IgD-negative memory B cell (primary cell): ENCODE data around the gene FBXO39. TPM values are rescaled to one million over a fixed set of nuclear protein-coding genes. Genes with fewer than 3 reads are reported as not detected.
"Not testable (repeated sequence)": the region's sequence is repeated elsewhere in the genome, so short reads cannot be mapped to it uniquely, and the experiment has no call there.

ENCODE experiments used
- H3K27ac Mint-ChIP-seq, 3 donors: one replicate each; pipeline ENCODE4 v1.8.0; 2020 to 2022; ENCODE audit warnings: mild to moderate bottlenecking in 3 of 3, mixed read lengths in 3 of 3, moderate library complexity in 1 of 3
- H3K27me3 Mint-ChIP-seq: one replicate; pipeline ENCODE4 v1.8.0; 2021; ENCODE audit warnings: mixed read lengths
- H3K36me3 Mint-ChIP-seq: one replicate; pipeline ENCODE4 v1.8.0; 2020; ENCODE audit warnings: mild to moderate bottlenecking, mixed read lengths
- H3K4me1 Mint-ChIP-seq, 3 donors: one replicate each; pipeline ENCODE4 v1.8.0; 2020 to 2022; ENCODE audit warnings: mixed read lengths in 3 of 3, mild to moderate bottlenecking in 1 of 3
- H3K4me3 Mint-ChIP-seq, 4 donors: one replicate each; pipeline ENCODE4 v1.8.0; 2020 to 2022; ENCODE audit warnings: mild to moderate bottlenecking in 4 of 4, mixed read lengths in 4 of 4, moderate library complexity in 3 of 4
- H3K9me3 Mint-ChIP-seq, 3 donors: one replicate each; pipeline ENCODE4 v1.8.0; 2020 to 2021; ENCODE audit warnings: mixed read lengths in 3 of 3, mild to moderate bottlenecking in 1 of 3
- polyA plus RNA-seq: library from polyadenylated mRNA; unstranded; fragments of 300-500 nt; fragmentation: Illumina TruSeq; gene quantifications from one replicate; pipeline ENCODE4 v1.2.3, GENCODE V29; 2021

The FBXO39 gene
- polyA plus RNA-seq, 1 donor from 2014 or later = not detected

GRCh38 chr17:6800422-6801027 lies 24.5 kb downstream of the FBXO39 start:
- no peak overlapping the region for H3K4me3 Mint-ChIP-seq
- H3K4me1 Mint-ChIP-seq = no peaks in the 10 kb centered on the region
- peaks cover 4% of the 10 kb centered on the region for H3K27me3 Mint-ChIP-seq
- H3K9me3 Mint-ChIP-seq = no peaks in the 10 kb centered on the region
- H3K27ac Mint-ChIP-seq = peak overlapping the region in 1 of 3 donors; percentile 35
- no peaks in the 10 kb centered on the region for H3K36me3 Mint-ChIP-seq

GRCh38 chr17:6811510-6811909 lies 35.5 kb downstream of the FBXO39 start:
- peaks cover 19% of the 10 kb centered on the region for H3K27me3 Mint-ChIP-seq

GRCh38 chr17:6812295-6812694 lies 36.3 kb downstream of the FBXO39 start:
- peaks cover 0 to 2% (median 0%) of the 10 kb centered on the region in 3 donors for H3K9me3 Mint-ChIP-seq
- H3K4me3 Mint-ChIP-seq = no peak overlapping the region
- H3K27me3 Mint-ChIP-seq = peaks cover 19% of the 10 kb centered on the region
- H3K36me3 Mint-ChIP-seq = no peaks in the 10 kb centered on the region
- no peaks in the 10 kb centered on the region for H3K4me1 Mint-ChIP-seq
- no peak overlapping the region for H3K27ac Mint-ChIP-seq

More at GRCh38 chr17:6811510-6811909, 35.5 kb downstream of the FBXO39 start:
- H3K27ac Mint-ChIP-seq = no peak overlapping the region
- peaks cover 0 to 2% (median 0%) of the 10 kb centered on the region in 3 donors for H3K9me3 Mint-ChIP-seq
- H3K4me3 Mint-ChIP-seq = no peak overlapping the region
- H3K36me3 Mint-ChIP-seq = no peaks in the 10 kb centered on the region
- H3K4me1 Mint-ChIP-seq = no peaks in the 10 kb centered on the region

GRCh38 chr17:6815775-6816174 lies 39.8 kb downstream of the FBXO39 start:
- H3K4me3 Mint-ChIP-seq = no peak overlapping the region
- no peaks in the 10 kb centered on the region for H3K36me3 Mint-ChIP-seq
- H3K9me3 Mint-ChIP-seq = peaks cover 0 to 3% (median 0%) of the 10 kb centered on the region in 3 donors
- H3K27ac Mint-ChIP-seq = no peak overlapping the region
- no peaks in the 10 kb centered on the region for H3K4me1 Mint-ChIP-seq
- H3K27me3 Mint-ChIP-seq = peaks cover 22% of the 10 kb centered on the region

GRCh38 chr17:6816368-6816767 lies 40.4 kb downstream of the FBXO39 start:
- not testable (repeated sequence) for H3K9me3 Mint-ChIP-seq, H3K27ac Mint-ChIP-seq, H3K4me1 Mint-ChIP-seq, H3K4me3 Mint-ChIP-seq, H3K36me3 Mint-ChIP-seq
- H3K27me3 Mint-ChIP-seq = peaks cover 22% of the 10 kb centered on the region

GRCh38 chr17:6818938-6819337 lies 42.9 kb downstream of the FBXO39 start:
- H3K36me3 Mint-ChIP-seq = peaks cover 3% of the 10 kb centered on the region
- H3K4me1 Mint-ChIP-seq = no peaks in the 10 kb centered on the region
- no peak overlapping the region for H3K27ac Mint-ChIP-seq
- peaks cover 0 to 3% (median 0%) of the 10 kb centered on the region in 3 donors for H3K9me3 Mint-ChIP-seq
- peaks cover 14% of the 10 kb centered on the region for H3K27me3 Mint-ChIP-seq
- no peak overlapping the region for H3K4me3 Mint-ChIP-seq

GRCh38 chr17:6823011-6823442 lies 47.0 kb downstream of the FBXO39 start:
- H3K4me3 Mint-ChIP-seq = no peak overlapping the region
- H3K9me3 Mint-ChIP-seq = peaks cover 0 to 6% (median 0%) of the 10 kb centered on the region in 3 donors
- H3K36me3 Mint-ChIP-seq = peaks cover 6% of the 10 kb centered on the region
- H3K4me1 Mint-ChIP-seq = peaks cover 0 to 2% (median 0%) of the 10 kb centered on the region in 3 donors
- peak overlapping the region in 1 of 3 donors; percentile 51 for H3K27ac Mint-ChIP-seq
- peaks cover 7% of the 10 kb centered on the region for H3K27me3 Mint-ChIP-seq

- no peaks in the 10 kb centered on the region for H3K36me3 Mint-ChIP-seq
- H3K27ac Mint-ChIP-seq = peak overlapping the region; percentile 14 to 96 (median 48)
- peaks cover 0 to 2% (median 0%) of the 10 kb centered on the region in 3 donors for H3K9me3 Mint-ChIP-seq
- peaks cover 40% of the 10 kb centered on the region for H3K27me3 Mint-ChIP-seq
- H3K4me1 Mint-ChIP-seq = peaks cover 2 to 5% (median 3%) of the 10 kb centered on the region in 3 donors
- no peak overlapping the region for H3K4me3 Mint-ChIP-seq
These were observed 54.5 kb downstream of the FBXO39 start for GRCh38 chr17:6830383-6830986.

- peak within 1 kb of the TSS; percentile 48 to 96 (median 92) for H3K27ac Mint-ChIP-seq
- peaks cover 0 to 2% (median 0%) of the 10 kb centered on the region in 3 donors for H3K9me3 Mint-ChIP-seq
- H3K36me3 Mint-ChIP-seq = no peaks in the 10 kb centered on the region
- H3K27me3 Mint-ChIP-seq = peaks cover 40% of the 10 kb centered on the region
- peaks cover 2 to 5% (median 3%) of the 10 kb centered on the region in 3 donors for H3K4me1 Mint-ChIP-seq
- H3K4me3 Mint-ChIP-seq = peak within 1 kb of the TSS; percentile 1 to 92 (median 85)
These were observed 55.7 kb downstream of the FBXO39 start, which contains the start of gene TEKT1 for GRCh38 chr17:6831661-6832263. TSS of gene TEKT1 (minus strand) at chr17:6831729. CDS start at chr17:6830376, 1,353 bp downstream.

Other genes starting within 250 kb of the FBXO39 start
- gene PITPNM3, start 219.7 kb upstream of the FBXO39 start, polyA plus RNA-seq = not detected
- 4.0 TPM for gene KIAA0753, start 135.5 kb upstream of the FBXO39 start, polyA plus RNA-seq
- gene TXNDC17, start 135.2 kb upstream of the FBXO39 start, polyA plus RNA-seq = 81.7 TPM
- 33.3 TPM for gene MED31, start 124.6 kb upstream of the FBXO39 start, polyA plus RNA-seq
- gene C17orf100, start 124.5 kb upstream of the FBXO39 start, polyA plus RNA-seq = 8.0 TPM
- gene SLC13A5, start 62.8 kb upstream of the FBXO39 start, polyA plus RNA-seq = 0.30 TPM
- 76.2 TPM for gene XAF1, start 20.2 kb upstream of the FBXO39 start, polyA plus RNA-seq
- not detected for gene TEKT1, start 55.5 kb downstream of the FBXO39 start, polyA plus RNA-seq
- 1.4 TPM for gene ALOX12, start 219.8 kb downstream of the FBXO39 start, polyA plus RNA-seq
- gene RNASEK, start 236.4 kb downstream of the FBXO39 start, polyA plus RNA-seq = 984 TPM
- gene BCL6B, start 246.8 kb downstream of the FBXO39 start, polyA plus RNA-seq = 0.33 TPM